Progenitor cell of endocrine pancreas (in vitro differentiated cells): Measurements from ENCODE around the gene IL1RAP. TPM values are rescaled to one million over a fixed set of nuclear protein-coding genes. Genes with fewer than 3 reads are reported as not detected.

ENCODE experiments used
- DNase-seq: peaks from one replicate; pipeline ENCODE4 v3.0.0; 2021; ENCODE audit warnings: low spot score; ENCODE audit not compliant: unreplicated experiment
- H3K27ac Mint-ChIP-seq: 2 replicates; pipeline ENCODE4 v1.8.0; 2021; ENCODE audit warnings: mild to moderate bottlenecking, moderate library complexity, mixed read lengths
- H3K27me3 Mint-ChIP-seq: 2 replicates; pipeline ENCODE4 v1.8.0; 2021; ENCODE audit warnings: mixed read lengths
- H3K36me3 Mint-ChIP-seq: 2 replicates; pipeline ENCODE4 v1.8.0; 2022; ENCODE audit warnings: mixed read lengths; ENCODE audit not compliant: insufficient read depth
- H3K4me1 Mint-ChIP-seq: 2 replicates; pipeline ENCODE4 v1.8.0; 2021; ENCODE audit warnings: low read depth, mixed read lengths
- H3K4me3 Mint-ChIP-seq: 2 replicates; pipeline ENCODE4 v1.8.0; 2021; ENCODE audit warnings: low read depth, mild to moderate bottlenecking, moderate library complexity, mixed read lengths
- H3K9me3 Mint-ChIP-seq: 2 replicates; pipeline ENCODE4 v1.8.0; 2021; ENCODE audit warnings: low read depth, mixed read lengths
- CTCF ChIP-seq: fragments of 200-600 bp; sonication (generic); IDR thresholded peaks from one replicate; pipeline ENCODE4 v1.5.0; 2021; ENCODE audit warnings: antibody characterized with exemption, mild to moderate bottlenecking; ENCODE audit not compliant: unreplicated experiment
- total RNA-seq: library from RNA; stranded (reverse); gene quantifications from 2 replicates; pipeline ENCODE4 v1.2.1, GENCODE V29; 2021

The IL1RAP gene
- total RNA-seq, 1 donor from 2014 or later = 20.0 TPM

GRCh38 chr3:190597291-190597690, 83.4 kb downstream of the IL1RAP start:
- peaks cover 18% of the 10 kb centered on the region for H3K9me3 Mint-ChIP-seq
- no peak for DNase-seq
- H3K4me1 Mint-ChIP-seq = peaks cover 63% of the 10 kb centered on the region
- peaks cover 7% of the 10 kb centered on the region for H3K36me3 Mint-ChIP-seq
- peak overlapping the region; percentile 84 for H3K27ac Mint-ChIP-seq
- H3K27me3 Mint-ChIP-seq = no peaks in the 10 kb centered on the region
- no peak for TF ChIP-seq CTCF
- H3K4me3 Mint-ChIP-seq = peak overlapping the region; percentile 22

GRCh38 chr3:190601622-190602021, 87.7 kb downstream of the IL1RAP start:
- peaks cover 16% of the 10 kb centered on the region for H3K9me3 Mint-ChIP-seq
- H3K4me3 Mint-ChIP-seq = no peak overlapping the region
- H3K36me3 Mint-ChIP-seq = peaks cover 28% of the 10 kb centered on the region
- H3K27ac Mint-ChIP-seq = peak overlapping the region; percentile 45
- H3K4me1 Mint-ChIP-seq = peaks cover 36% of the 10 kb centered on the region
- no peak for TF ChIP-seq CTCF
- DNase-seq = no peak
- H3K27me3 Mint-ChIP-seq = no peaks in the 10 kb centered on the region

- Mint-ChIP-seq H3K27ac (no peak overlapping the region), H3K36me3 (peaks cover 25% of the 10 kb centered on the region), H3K9me3 (peaks cover 5% of the 10 kb centered on the region), H3K27me3 (no peaks in the 10 kb centered on the region), H3K4me3 (no peak overlapping the region), H3K4me1 (peaks cover 7% of the 10 kb centered on the region)
- DNase-seq = no peak
- no peak for TF ChIP-seq CTCF
Observed at GRCh38 chr3:190605385-190605784, 91.5 kb downstream of the IL1RAP start.

GRCh38 chr3:190606596-190606995, 92.7 kb downstream of the IL1RAP start:
- peaks cover 5% of the 10 kb centered on the region for H3K9me3 Mint-ChIP-seq
- H3K27ac Mint-ChIP-seq = no peak overlapping the region
- peaks cover 25% of the 10 kb centered on the region for H3K36me3 Mint-ChIP-seq
- H3K4me1 Mint-ChIP-seq = peaks cover 3% of the 10 kb centered on the region
- no peaks in the 10 kb centered on the region for H3K27me3 Mint-ChIP-seq
- H3K4me3 Mint-ChIP-seq = no peak overlapping the region
- no peak for TF ChIP-seq CTCF
- no peak for DNase-seq

DNA sequence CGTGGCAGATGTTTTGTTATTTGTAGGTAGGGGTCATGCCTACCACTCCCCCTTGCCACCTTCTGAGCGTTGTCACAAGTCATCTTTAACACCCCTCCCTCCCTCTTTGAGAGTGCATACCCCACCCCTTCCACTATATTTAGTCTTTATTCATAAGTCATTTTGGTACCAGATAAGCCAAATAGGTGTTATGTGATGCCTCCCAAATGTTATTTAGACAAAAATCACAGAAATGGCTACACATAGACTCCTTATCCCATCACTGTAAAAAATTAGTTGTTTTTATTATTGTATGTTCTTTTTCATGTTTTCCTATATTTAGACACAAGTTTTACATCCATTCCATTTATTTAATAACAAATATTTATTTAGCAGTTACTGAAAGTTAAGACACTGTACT, 93.1 kb downstream of the IL1RAP start:
- H3K36me3 Mint-ChIP-seq = peaks cover 25% of the 10 kb centered on the region
- H3K4me1 Mint-ChIP-seq = no peaks in the 10 kb centered on the region
- peaks cover 5% of the 10 kb centered on the region for H3K9me3 Mint-ChIP-seq
- TF ChIP-seq CTCF = no peak
- no peak overlapping the region for H3K4me3 Mint-ChIP-seq
- no peaks in the 10 kb centered on the region for H3K27me3 Mint-ChIP-seq
- H3K27ac Mint-ChIP-seq = no peak overlapping the region
- DNase-seq = no peak
